ENCODE measurements around the gene TNS2. TPM values are rescaled to one million over a fixed set of nuclear protein-coding genes. Genes with fewer than 3 reads are reported as not detected.

TNS2 gene
- total and polyA plus RNA-seq, 4 donors: 130 to 412 (median 236) TPM

DNA sequence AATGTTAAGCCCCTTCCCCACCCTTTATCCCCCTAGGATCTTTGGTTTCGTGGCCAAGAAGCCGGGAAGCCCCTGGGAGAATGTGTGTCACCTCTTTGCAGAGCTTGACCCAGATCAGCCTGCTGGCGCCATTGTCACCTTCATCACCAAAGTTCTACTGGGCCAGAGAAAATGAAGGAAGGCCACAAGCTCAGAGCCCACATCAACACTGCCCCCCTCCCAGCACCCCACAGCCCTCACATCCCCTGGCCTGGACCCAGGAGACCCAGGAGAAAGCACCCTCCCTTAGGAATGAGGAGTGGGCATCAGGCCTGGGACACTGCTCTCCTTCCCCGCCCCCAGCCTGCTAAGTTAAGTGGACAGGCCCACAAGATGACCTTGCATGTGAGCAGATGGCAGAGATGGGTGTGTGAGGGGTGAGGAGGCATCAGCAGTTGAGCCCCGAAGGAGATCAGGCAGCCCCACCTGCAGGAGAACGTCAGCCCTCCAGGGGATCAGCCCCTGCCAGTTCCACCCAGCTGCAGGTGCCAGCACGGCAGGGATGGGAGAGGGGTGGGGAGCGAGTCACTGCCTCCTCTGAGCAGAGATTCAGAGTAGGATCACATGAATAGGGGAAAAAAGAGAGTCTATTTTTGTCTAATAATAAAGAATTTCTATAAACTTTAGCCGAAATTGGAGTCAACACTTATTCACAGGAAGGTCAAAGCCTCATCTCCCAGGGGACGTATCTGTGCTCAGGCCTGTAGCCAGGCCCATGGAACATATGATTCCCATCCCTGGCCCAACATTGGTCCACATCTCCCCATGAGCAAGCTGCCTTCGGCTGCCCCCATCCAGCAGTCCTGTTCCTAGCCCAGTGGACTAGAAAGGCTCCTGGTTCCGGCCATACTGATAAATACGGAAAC is 14.1 kb downstream of the TNS2 start:
- intact Hi-C loops (cut with DNase I): loop anchor here (2.0 to 10.0 kb wide), 3 partner anchors 91 to 231 kb away; partner anchors contain the start of genes MYG1 (in 1 of the 2) and PFDN5 (in 1 of the 2)
- ATAC-seq (ENCODE audit: low FRiP score) (peak; percentile 75), DNase-seq (peak; percentile 77 to 89)
- Histone ChIP-seq H3K9me3 (ENCODE audit: control insufficient read depth, low read length) (no peaks in the 10 kb centered on the region), H3K36me3 (ENCODE audit: control insufficient read depth in 1 of 2, insufficient read depth in 2 of 2, low read length in 1 of 2) (no peaks in the 10 kb centered on the region), H3K27ac (ENCODE audit: low read depth in 1 of 2, low read length in 2 of 2) (peak overlapping the region in 1 of 2 donors; percentile 18), H3K27me3 (ENCODE audit: control insufficient read depth in 1 of 2, insufficient read depth in 2 of 2, low read length in 1 of 2) (no peaks in the 10 kb centered on the region), H3K4me1 (ENCODE audit: control insufficient read depth in 1 of 2, insufficient read depth in 2 of 2, low read length in 2 of 2) (no peaks in the 10 kb centered on the region), H3K4me3 (ENCODE audit: low read length in 2 of 2) (no peak overlapping the region)
- 22 to 26% methylated on average over 13 of the region's 13 CpGs for whole genome bisulfite sequencing, 2 donors

GRCh38 chr12:53064613-53065436 is 15.0 kb downstream of the TNS2 start:
- intact Hi-C loops (cut with DNase I): loop anchor here (1.0 to 10.0 kb wide), 5 partner anchors 37 to 230 kb away; partner anchors contain the start of genes MYG1 (in 1 of the 2), PFDN5 (in 1 of the 2) and SOAT2 (in 1 of the 2)
- Histone ChIP-seq H3K27me3 (ENCODE audit: control insufficient read depth in 1 of 2, insufficient read depth in 2 of 2, low read length in 1 of 2) (no peaks in the 10 kb centered on the region), H3K9me3 (ENCODE audit: control insufficient read depth, low read length) (no peaks in the 10 kb centered on the region), H3K36me3 (ENCODE audit: control insufficient read depth in 1 of 2, insufficient read depth in 2 of 2, low read length in 1 of 2) (no peaks in the 10 kb centered on the region), H3K4me3 (ENCODE audit: low read length in 2 of 2) (no peak overlapping the region), H3K27ac (ENCODE audit: low read depth in 1 of 2, low read length in 2 of 2) (peak overlapping the region in 1 of 2 donors; percentile 39), H3K4me1 (ENCODE audit: control insufficient read depth in 1 of 2, insufficient read depth in 2 of 2, low read length in 2 of 2) (no peaks in the 10 kb centered on the region)
- 45 to 52% methylated on average over 10 to 11 of the region's 11 CpGs for WGBS, 2 donors
- DNase-seq (peak in 1 of 2 donors; percentile 71), ATAC-seq (ENCODE audit: low FRiP score) (peak; percentile 2)

DNA sequence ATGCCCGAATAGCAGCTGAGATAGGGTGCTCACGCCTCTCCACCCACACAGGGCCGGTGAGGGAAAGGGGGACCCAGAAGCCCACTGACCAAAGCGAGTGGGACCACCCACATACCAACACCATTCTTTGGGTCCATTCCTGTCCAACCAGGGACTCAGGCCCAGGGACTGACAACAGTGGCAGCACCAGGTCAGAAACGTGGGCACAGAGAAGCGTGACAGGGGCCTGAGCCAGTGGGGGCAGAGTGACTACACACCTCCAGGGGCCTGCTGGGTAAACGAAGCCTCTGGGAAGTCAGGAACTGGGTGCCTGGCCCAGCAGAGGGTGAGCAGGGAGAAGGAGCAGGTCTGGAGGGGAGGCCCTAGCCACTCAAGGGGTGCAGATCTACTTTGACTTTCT is 15.6 kb downstream of the TNS2 start:
- Histone ChIP-seq H3K36me3 (ENCODE audit: control insufficient read depth in 1 of 2, insufficient read depth in 2 of 2, low read length in 1 of 2) (no peaks in the 10 kb centered on the region), H3K4me3 (ENCODE audit: low read length in 2 of 2) (no peak overlapping the region), H3K27me3 (ENCODE audit: control insufficient read depth in 1 of 2, insufficient read depth in 2 of 2, low read length in 1 of 2) (no peaks in the 10 kb centered on the region), H3K4me1 (ENCODE audit: control insufficient read depth in 1 of 2, insufficient read depth in 2 of 2, low read length in 2 of 2) (no peaks in the 10 kb centered on the region), H3K27ac (ENCODE audit: low read depth in 1 of 2, low read length in 2 of 2) (peak overlapping the region in 1 of 2 donors; percentile 39), H3K9me3 (ENCODE audit: control insufficient read depth, low read length) (no peaks in the 10 kb centered on the region)
- DNase-seq: peak in 1 of 2 donors; percentile 77
- WGBS, 2 donors: 51 to 59% methylated on average over 7 of the region's 7 CpGs
- no peak for ATAC-seq (ENCODE audit: low FRiP score)
- intact Hi-C loops (cut with DNase I): loop anchor here (1.0 to 10.0 kb wide), 5 partner anchors 37 to 229 kb away; partner anchors contain the start of genes MYG1 (in 1 of the 2), PFDN5 (in 1 of the 2) and SOAT2 (in 1 of the 2)

GRCh38 chr12:53065975-53066931 is 16.4 kb downstream of the TNS2 start:
- WGBS, 2 donors: 40 to 47% methylated on average over 24 of the region's 24 CpGs
- ATAC-seq (ENCODE audit: low FRiP score) (peak; percentile 79), DNase-seq (peak; percentile 86 to 93)
- H3K4me3 ChIP-seq (ENCODE audit: low read length in 2 of 2): no peak overlapping the region
- H3K27ac ChIP-seq (ENCODE audit: low read depth in 1 of 2, low read length in 2 of 2): peak overlapping the region in 1 of 2 donors; percentile 80
- no peaks in the 10 kb centered on the region for H3K4me1 ChIP-seq (ENCODE audit: control insufficient read depth in 1 of 2, insufficient read depth in 2 of 2, low read length in 2 of 2)
- intact Hi-C loops (cut with DNase I): loop anchor here (1.0 to 10.0 kb wide), 7 partner anchors 31 to 229 kb away; partner anchors contain the start of genes IGFBP6 (in 1 of the 2), MYG1 (in 1 of the 2), PFDN5 (in 1 of the 2) and SOAT2 (in 1 of the 2)
- no peaks in the 10 kb centered on the region for H3K36me3 ChIP-seq (ENCODE audit: control insufficient read depth in 1 of 2, insufficient read depth in 2 of 2, low read length in 1 of 2)
- H3K9me3 ChIP-seq (ENCODE audit: control insufficient read depth, low read length): no peaks in the 10 kb centered on the region
- no peaks in the 10 kb centered on the region for H3K27me3 ChIP-seq (ENCODE audit: control insufficient read depth in 1 of 2, insufficient read depth in 2 of 2, low read length in 1 of 2)

GRCh38 chr12:53067074-53067992 is 17.5 kb downstream of the TNS2 start:
- Histone ChIP-seq H3K4me3 (ENCODE audit: low read length in 2 of 2) (no peak overlapping the region), H3K27me3 (ENCODE audit: control insufficient read depth in 1 of 2, insufficient read depth in 2 of 2, low read length in 1 of 2) (no peaks in the 10 kb centered on the region), H3K36me3 (ENCODE audit: control insufficient read depth in 1 of 2, insufficient read depth in 2 of 2, low read length in 1 of 2) (no peaks in the 10 kb centered on the region), H3K9me3 (ENCODE audit: control insufficient read depth, low read length) (no peaks in the 10 kb centered on the region), H3K27ac (ENCODE audit: low read depth in 1 of 2, low read length in 2 of 2) (no peak overlapping the region), H3K4me1 (ENCODE audit: control insufficient read depth in 1 of 2, insufficient read depth in 2 of 2, low read length in 2 of 2) (peaks cover 0 to 3% of the 10 kb centered on the region in 2 donors)
- intact Hi-C loops (cut with DNase I): loop anchor here (2.0 to 10.0 kb wide), 5 partner anchors 29 to 227 kb away; partner anchors contain the start of genes IGFBP6 (in 1 of the 2), MYG1 (in 1 of the 2), PFDN5 (in 1 of the 2) and SOAT2 (in 1 of the 2)
- ATAC-seq (ENCODE audit: low FRiP score) (no peak), DNase-seq (peak in 1 of 2 donors; percentile 45)
- WGBS, 2 donors: 75 to 78% methylated on average over 7 of the region's 7 CpGs

GRCh38 chr12:53067993-53068770 is 18.3 kb downstream of the TNS2 start:
- H3K4me1 ChIP-seq (ENCODE audit: control insufficient read depth in 1 of 2, insufficient read depth in 2 of 2, low read length in 2 of 2): peaks cover 0 to 3% of the 10 kb centered on the region in 2 donors
- no peak for ATAC-seq (ENCODE audit: low FRiP score)
- intact Hi-C loops (cut with DNase I): loop anchor here (2.0 to 10.0 kb wide), 5 partner anchors 29 to 227 kb away; partner anchors contain the start of genes IGFBP6 (in 1 of the 2), MYG1 (in 1 of the 2), PFDN5 (in 1 of the 2) and SOAT2 (in 1 of the 2)
- DNase-seq: peak in 1 of 2 donors; percentile 67
- H3K36me3 ChIP-seq (ENCODE audit: control insufficient read depth in 1 of 2, insufficient read depth in 2 of 2, low read length in 1 of 2): no peaks in the 10 kb centered on the region
- H3K27me3 ChIP-seq (ENCODE audit: control insufficient read depth in 1 of 2, insufficient read depth in 2 of 2, low read length in 1 of 2): no peaks in the 10 kb centered on the region
- H3K9me3 ChIP-seq (ENCODE audit: control insufficient read depth, low read length): no peaks in the 10 kb centered on the region
- 81 to 85% methylated on average over 13 of the region's 13 CpGs for WGBS, 2 donors
- no peak overlapping the region for H3K4me3 ChIP-seq (ENCODE audit: low read length in 2 of 2)
- H3K27ac ChIP-seq (ENCODE audit: low read depth in 1 of 2, low read length in 2 of 2): no peak overlapping the region

Measured in aorta (tissue), 5 donors.